HG03469 (cell line): ENCODE results near the gene CDK4.

Experiments used
- ATAC-seq: cut with Tn5 transposase; IDR thresholded peaks from one replicate; pipeline ENCODE4 v1.9.1; 2021; ENCODE audit warnings: mild to moderate bottlenecking, moderate library complexity, moderate number of reproducible peaks; ENCODE audit not compliant: unreplicated experiment

The CDK4 gene

DNA sequence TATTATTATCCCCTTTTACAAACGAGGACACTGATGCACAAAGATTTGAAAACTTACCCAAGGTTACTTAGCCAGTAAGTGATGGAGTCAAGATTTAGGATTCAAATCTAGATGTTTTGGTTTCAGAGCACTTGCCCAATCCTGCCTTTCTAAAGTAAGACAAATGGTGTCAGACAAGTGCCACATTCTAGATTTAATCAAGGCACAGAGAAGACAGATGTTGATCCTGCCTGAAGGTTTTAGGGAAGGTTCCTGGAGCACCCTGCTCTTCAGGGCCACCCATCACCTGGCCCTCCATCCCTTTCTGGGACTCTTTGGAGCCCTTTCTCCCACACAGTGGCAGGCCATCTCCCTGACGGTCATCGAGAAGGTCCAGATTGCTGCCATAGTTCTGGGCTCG is 5.7 kb upstream of the CDK4 start:
- ATAC-seq, result no peak

DNA sequence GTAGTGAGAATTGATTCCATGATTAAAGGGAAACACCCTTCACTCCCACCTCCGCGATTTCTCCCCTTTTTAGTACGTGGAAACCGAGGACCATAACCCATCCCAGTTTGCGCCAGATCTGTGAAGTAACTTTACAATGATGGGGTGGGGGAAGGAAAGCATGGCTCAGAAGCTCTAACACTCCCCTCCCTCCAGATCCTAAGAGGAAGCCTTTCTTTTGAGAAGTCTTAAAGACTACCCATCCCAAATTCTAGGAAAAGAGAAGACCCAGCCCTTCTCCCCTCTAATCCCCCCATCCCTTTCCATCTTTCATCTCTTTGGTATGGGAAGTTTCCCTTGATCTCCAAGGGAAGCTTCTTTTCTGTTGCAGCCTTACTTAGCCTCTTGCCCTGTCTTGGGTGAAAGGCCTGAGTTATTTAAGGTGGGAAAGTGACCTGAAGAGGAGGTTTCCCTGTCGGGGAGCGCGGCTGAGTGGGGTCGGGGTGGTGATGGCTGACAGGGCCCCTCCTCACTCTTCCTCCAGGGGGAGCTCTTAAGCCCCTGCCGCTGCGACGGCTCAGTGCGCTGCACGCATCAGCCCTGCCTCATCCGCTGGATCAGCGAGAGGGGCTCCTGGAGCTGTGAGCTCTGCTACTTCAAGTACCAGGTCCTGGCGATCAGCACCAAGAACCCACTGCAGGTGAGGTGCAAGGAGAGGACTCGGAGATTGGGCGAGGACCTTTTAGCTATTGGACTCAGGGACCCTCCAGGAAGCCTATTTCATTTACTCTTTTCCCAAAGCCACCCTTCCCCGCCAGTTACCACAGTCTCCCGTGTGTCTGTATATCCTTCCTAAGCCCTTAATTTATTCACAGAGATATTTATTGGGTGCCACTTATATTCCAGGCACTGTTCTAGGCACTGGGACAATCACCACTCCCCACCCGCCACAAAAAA is 4.6 kb upstream of the CDK4 start:
- ATAC-seq, result no peak

DNA sequence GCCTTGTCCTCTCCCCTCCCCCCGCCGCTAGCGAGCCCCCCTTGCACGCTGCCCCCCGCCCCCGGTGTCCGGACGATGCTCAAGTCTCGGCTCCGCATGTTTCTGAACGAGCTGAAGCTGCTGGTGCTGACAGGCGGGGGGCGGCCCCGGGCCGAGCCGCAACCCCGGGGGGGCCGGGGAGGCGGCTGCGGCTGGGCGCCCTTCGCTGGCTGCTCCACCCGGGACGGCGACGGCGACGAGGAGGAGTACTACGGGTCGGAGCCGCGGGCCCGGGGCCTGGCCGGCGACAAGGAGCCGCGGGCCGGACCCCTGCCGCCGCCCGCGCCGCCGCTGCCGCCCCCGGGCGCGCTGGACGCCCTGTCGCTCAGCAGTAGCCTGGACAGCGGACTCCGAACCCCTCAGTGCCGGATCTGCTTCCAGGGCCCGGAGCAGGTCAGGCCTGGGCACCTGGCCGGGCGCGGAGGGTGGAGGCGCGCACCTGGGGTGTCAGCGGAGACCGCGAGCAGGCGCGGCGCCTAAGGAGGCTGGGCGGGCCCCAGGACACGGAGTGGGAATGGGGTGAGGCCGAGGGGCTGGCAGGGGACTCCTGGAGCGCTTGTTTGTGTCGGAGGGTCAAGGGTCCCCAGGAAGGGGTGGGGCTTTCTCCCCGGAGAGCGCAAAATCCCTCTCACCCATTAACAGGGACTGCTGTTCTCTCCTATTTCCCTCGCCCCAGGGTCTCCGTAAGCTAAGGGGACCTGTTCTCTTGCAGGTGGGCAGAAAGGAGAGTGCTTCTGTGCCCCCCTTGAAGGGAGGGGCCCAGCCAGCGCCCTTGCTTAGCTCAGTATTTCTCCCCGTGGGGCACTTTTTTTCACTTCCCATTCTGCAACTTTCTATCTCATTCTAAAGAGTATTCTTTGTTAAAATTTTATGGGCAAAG is 3.6 kb upstream of the CDK4 start:
- ATAC-seq, result no peak

DNA sequence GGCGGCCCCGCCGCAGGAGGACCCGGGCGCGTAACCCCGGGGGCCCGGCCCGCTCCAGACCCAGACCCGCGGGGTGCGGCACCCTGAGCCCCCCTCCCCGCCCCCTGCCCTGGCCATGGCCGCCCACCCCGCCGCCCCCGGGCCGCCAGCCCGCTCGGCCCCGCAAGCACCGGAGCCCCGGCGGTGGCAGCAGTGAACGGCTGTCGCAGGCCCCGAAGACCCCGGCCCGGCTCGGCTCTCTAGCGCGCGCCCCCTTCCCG is 3.0 kb upstream of the CDK4 start:
- ATAC-seq, result no peak

DNA sequence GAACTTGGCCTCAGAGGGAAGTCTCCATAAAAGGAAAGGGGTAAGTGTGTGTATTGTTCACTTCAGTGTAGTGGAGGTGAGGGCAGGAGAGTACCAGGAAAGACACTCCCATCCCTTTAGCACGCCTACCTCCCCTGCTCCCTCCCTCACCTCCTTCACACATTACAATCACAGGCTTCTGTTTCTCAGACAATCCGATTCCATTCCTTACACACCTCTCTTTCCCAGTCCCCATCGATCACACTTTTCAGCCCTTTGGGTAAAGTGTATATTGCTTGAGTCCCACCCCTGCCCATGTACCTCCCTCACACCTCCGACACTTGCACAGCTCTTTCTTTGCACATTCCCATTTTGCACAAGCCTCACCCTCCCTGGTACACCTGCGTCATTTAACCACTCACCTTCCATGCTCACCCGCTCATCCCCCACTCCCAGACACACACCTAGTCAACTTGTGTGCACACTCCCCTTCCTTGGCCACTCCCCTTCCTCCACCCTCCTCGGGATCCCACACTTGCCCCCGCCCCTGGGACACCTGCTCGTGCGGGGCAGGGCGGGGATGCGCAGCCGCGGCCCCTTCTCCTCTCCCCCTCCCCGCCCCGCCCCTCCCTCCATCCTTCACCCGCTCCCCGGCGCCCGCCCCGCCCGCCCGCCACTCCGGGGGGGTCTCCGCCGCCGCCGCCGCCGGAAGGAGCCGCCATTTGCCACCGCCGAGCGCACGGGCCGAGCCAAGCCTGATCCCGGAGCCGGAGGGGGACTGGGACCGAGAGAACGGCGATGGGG is 2.5 kb upstream of the CDK4 start, which contains the start of gene MARCHF9:
Gene MARCHF9 (plus strand): TSS at position 693 of the 783 bp plus-strand sequence. CDS start 426 bp downstream, outside the sequence.
- ATAC-seq, result no peak

DNA sequence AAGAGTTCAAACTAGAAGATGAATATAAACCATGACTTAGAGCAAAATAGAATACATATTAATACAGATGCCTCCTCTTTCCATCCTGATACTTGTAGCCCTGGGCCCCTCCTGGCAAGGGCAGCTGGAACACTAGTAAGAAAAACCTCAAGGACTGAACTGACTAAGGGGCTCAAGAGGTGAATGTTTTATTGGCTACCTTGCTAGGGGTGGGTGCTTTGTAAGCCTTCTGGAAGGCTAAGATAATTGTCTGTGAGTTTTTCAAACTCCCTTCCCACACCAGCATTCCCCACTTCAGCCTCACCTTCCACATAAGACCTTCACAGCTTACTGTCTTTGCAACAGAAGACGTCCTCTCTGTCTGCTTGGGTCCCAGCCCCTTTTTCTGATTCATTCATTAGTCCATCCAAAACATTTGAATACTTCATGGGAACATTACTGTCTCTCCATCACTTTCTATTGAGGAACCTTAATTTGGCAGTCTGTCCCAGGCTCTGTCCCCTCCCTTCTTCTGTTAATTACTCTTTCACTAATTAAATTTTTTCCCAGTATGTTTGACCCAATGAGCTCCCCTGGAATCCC is 1.7 kb upstream of the CDK4 start:
- no peak for ATAC-seq

DNA sequence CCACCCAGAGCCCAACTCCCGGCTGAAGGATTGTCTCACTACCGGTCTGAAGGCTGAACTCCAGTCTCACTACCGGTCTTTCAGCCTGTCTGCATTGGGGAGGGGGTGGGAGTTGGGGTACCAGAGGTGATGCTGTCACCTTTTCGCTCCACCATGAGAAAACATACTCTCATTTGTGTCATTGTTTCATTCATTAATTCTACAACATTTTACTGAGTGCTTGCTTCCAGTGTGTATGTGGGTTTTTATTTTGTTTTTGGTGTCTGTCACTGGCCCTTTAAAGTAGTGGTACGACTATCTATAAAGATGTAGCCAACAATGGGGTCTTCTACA is 524 bp upstream of the CDK4 start:
- no peak for ATAC-seq

DNA sequence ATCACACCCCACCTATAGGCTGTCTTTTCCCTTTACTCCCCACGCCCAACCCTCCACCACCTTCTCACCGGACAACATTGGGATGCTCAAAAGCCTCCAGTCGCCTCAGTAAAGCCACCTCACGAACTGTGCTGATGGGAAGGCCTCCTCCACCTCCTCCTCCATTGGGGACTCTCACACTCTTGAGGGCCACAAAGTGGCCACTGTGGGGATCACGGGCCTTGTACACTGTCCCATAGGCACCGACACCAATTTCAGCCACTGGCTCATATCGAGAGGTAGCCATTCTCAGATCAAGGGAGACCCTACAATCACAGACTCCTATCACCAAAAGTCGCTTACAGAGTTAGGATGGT is 700 bp downstream of the CDK4 start:
- ATAC-seq, result no peak

DNA sequence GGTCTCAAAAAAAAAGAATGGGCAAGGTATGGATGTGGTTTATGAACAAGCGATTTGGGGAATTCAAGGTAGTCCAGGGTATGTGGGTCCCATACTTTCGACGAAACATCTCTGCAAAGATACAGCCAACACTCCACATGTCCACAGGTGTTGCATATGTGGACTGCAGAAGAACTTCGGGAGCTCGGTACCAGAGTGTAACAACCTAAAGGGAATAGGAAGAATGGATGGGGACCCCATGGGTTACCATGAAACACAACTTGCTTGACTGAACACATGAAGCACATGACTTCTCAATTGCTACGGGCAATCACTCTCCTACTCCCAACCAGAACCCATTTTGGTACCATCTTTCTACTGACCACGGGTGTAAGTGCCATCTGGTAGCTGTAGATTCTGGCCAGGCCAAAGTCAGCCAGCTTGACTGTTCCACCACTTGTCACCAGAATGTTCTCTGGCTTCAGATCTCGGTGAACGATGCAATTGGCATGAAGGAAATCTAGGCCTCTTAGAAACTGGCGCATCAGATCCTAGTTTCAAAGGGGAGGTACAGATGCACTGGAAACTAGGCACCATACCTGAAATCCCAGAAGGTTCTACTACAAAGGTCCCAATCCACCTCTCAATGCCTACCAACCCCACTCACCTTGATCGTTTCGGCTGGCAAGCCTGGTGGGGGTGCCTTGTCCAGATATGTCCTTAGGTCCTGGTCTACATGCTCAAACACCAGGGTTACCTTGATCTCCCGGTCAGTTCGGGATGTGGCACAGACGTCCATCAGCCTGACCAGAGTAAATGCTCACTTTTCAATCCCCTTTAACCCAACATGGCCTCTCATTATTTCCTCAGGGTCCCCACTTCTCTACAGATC is 1.3 kb downstream of the CDK4 start:
- no peak for ATAC-seq

DNA sequence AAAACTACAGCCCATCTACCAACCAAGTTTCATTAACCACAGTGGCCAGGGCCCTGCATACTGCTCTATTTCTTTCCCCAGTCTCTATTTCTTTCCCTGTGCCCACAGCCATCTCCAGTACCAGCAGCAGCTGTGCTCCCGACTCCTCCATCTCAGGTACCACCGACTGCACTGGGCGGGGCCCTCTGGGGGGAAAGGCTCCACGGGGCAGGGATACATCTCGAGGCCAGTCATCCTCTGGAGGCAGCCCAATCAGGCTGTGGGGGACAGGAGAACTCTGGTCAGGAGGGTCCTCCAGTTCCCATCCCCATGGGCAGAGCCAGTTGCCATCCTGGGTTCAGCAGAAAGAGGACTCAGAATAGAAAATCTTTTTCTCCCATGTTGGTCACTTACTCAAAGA is 3.0 kb downstream of the CDK4 start:
- ATAC-seq, result no peak

DNA sequence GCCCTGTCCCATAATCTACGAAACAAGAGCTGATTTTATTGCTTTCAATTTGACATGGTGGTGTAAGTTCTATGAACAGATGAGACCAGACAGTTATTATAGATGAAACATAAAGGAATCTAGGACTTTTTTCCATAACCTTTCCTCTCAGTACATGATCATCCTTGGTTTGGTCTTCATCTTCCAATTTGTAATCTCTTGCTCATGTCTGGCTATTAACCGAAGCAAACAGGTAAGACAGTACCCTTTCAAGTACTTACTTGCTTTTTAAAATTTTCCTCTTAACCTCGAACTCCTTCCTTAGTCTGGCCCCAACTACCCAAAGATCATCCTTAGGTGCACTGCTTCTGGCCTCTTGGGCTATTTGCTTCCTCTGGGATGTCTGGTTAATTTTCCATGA is 6.1 kb downstream of the CDK4 start:
- no peak for ATAC-seq

DNA sequence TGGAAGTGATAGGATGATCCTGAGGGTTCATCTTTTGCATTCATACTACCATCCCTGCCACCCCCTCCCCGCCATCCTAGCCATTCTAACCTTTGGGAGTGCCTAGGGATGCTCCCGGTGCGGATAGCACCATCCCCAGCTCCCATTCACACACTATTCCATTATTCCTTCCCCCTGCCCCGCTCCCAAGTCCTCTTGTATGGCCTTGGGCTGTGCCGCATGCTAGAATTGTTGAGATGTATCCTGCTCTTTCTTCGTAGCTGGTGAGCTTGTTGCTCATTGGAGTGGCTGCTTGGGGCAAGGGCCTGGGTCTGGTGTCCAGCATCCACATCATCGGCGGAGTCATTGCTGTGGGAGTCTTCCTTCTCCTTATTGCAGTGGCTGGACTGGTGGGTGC is 6.6 kb downstream of the CDK4 start:
- ATAC-seq, result no peak

DNA sequence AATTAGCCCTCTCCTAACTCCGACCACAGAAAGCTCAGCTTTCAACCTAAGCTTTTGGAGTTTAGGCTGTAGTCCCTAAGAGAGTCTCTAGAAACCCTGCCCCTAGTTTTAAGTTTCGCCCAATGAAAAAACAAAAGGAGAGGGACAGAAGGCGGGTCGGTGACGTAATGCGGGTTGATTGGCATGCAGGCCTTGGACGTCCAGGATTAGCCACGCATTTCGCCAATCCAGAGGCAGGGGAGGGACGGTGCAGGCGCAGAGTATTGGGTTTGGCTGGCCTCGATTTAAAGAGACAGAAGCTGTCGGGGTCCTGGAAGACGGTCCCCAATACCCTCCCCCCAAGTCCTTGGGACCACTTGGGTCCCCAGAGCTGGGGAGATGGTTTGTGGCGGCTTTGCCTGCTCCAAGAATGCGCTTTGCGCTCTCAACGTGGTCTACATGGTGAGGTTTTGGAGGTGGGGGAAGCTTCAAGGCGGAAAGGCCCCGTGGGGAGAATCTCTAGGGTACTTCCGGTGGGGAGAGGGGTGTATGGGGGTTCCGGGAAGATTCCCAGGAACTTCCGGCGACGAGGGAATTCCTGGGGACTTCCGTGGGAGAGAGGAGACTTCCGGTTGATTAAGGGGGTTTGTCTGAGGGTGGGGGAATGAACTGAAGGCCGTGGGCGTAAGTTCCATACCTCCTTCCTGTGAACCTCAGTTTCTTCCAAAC is 7.2 kb downstream of the CDK4 start, which contains the start of gene TSPAN31:
Gene TSPAN31 (plus strand): TSS at position 263 of the 708 bp plus-strand sequence. CDS start 116 bp downstream, at position 379.
- peak; percentile 38 for ATAC-seq

DNA sequence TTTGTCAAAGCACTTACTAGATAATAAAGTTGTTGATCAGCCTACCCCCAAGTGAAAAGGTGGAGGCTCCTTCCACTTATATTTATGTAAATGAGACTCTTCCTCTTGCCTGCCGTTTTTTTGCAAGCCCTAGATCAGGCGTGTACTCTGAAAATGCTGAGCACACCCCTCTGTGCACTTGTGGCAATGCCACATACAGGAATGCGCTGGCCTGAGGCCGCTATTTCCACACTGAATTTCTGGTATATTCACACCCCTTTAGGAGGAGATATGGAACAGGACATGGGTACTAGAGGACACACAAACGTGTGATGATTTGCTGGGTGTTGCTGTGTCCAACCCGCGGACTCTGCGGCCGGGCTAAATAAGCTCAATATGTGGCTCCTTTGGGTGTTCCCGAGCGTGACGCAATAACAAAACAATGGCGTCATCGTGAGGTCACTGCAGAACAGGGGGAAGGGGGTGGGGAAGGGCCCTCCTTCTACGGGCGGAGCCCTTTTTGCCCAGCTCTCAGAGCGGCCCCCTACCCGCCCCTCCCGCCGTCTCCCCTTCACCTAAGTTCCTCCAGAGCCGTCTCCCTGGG is 7.8 kb downstream of the CDK4 start:
- peak; percentile 6 for ATAC-seq

DNA sequence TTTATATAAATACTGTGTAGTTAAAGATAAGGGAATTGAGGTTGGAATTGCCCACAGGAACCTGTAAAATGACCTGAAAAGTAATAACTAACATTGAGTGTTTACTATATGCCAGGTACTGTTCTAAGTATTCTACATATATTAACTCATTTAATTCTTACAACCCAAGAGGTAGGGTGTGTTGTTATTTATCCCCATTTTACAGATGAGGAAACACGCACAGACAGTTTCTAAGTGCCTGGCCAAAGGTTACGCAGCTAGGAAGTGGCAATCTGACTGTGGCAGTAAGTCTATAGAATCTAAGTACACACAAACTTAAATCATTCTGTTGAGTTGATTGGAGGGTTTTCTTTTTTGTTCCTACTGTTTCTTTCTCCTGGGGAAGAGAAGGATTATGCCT is 8.3 kb downstream of the CDK4 start:
- no peak for ATAC-seq

DNA sequence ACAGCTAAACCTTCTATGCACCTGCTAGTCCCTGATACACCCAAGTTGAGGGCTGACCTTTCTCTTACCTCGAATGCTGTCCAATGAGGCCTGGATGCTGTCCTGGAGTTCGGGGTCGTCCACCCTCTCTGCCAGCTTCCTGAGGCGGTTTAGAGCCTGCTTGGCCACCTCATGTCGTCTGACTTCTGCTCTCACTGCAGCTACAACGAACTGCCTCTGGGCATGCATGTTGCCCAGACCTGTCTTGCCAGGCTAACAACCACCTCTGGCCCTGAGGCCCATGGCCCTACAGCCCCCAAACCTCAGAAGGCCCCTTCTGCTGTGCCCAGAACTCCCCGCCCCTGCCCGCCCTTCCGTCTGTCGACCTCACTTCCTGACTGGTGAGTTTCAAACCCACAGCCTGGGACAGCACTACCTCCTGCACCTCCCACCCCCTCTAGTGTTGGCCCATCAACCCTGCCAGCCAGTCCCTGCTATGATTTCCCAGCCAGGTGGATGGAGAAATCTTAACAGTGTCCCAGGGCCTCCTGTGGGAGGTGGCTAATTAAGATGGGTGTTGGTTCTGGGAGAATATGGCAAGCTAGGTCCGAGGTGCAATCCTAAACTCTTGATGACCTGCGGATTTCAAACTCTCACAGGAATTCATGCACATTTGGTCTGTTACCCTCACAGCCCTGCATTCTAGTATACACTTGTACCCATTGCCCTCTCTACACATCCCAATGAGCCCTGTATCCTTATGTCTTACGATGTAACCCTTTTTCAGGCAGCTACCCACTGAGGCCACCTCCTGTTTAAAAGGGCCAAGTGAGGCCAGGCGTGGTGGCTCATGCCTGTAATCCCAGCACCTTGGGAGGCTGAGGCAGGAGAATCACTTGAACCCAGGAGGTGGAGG is 10.0 kb downstream of the CDK4 start:
- ATAC-seq, result peak; percentile 44

DNA sequence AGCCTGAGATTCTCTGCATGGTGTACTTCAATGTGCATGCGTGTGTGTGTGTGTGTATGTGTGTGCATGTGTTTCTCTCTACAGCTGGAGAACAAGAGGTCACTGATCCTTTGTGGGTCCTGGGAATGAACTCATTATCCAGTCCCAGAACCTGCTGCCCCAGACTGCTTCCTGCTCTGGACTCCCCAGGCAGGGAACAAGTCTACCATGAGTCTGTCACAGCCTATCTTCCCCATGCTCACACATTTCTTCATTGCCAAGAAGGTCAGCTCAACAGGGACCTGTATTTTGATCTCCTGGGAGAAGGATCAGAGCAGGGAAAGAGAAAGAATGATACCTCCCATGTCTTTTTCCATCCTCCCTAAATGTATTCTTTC is 10.7 kb downstream of the CDK4 start:
- ATAC-seq, result no peak
